ENCODE results near the gene MSRB3. TPM values are rescaled to one million over a fixed set of nuclear protein-coding genes. Genes with fewer than 3 reads are reported as not detected.

The MSRB3 gene
- total RNA-seq, 1 experiment from 2014 or later: 1.4 TPM

DNA sequence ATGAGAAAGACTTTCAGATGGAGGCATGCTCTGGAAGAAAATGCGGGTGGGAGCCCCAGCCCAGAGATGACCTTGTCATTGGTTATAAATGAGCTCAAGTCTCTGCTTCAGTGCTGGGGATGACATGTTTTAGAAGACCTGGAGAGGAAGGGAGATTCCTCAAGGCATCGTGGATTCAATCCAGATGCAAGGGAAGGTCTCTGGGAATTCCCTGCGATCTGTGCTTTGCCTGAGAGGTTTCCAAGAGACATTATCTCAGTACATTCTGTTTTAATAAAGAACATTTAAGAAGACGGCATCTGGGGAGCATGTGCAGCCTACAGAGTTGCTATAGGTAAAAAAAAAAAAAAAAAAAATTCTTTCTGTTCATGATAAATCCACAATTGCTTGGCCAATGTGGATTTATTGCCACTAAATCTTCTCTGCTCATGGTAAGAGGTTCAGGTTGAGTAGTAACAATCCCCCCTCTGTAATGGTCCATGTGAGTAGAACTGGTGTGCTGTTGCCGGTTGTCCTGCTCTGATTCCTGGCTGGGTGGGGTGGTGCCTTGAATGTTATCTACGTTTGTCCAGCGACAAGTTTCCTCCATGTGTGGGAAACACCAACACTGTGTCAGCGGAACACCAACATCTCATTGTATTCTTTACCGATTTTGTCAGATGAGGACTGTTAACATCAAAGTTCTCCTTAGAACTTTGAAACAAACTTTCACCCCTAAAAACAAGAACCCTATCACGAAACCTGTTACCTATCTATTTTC lies 230.0 kb downstream of the MSRB3 start:
- no TSS peak for BruUV-seq (replicated peaks)
- no peaks in the 10 kb centered on the region for H3K27me3 Mint-ChIP-seq (ENCODE audit: unreplicated experiment)
- H3K27ac Mint-ChIP-seq (ENCODE audit: unreplicated experiment): no peak overlapping the region
- CTCF ChIA-PET: no interaction called here
- H3K9me3 Mint-ChIP-seq (ENCODE audit: low read depth, unreplicated experiment): no peaks in the 10 kb centered on the region
- TF ChIP-seq, protein P1, sequence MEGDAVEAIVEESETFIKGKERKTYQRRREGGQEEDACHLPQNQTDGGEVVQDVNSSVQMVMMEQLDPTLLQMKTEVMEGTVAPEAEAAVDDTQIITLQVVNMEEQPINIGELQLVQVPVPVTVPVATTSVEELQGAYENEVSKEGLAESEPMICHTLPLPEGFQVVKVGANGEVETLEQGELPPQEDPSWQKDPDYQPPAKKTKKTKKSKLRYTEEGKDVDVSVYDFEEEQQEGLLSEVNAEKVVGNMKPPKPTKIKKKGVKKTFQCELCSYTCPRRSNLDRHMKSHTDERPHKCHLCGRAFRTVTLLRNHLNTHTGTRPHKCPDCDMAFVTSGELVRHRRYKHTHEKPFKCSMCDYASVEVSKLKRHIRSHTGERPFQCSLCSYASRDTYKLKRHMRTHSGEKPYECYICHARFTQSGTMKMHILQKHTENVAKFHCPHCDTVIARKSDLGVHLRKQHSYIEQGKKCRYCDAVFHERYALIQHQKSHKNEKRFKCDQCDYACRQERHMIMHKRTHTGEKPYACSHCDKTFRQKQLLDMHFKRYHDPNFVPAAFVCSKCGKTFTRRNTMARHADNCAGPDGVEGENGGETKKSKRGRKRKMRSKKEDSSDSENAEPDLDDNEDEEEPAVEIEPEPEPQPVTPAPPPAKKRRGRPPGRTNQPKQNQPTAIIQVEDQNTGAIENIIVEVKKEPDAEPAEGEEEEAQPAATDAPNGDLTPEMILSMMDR (IDR thresholded peaks at IDR 0.05; ENCODE audit: unreplicated experiment): no peak
- intact Hi-C loops (cut with micrococcal nuclease; ENCODE audit: unreplicated experiment): no loop called here
- H3K4me1 Mint-ChIP-seq (ENCODE audit: low read depth, unreplicated experiment): peaks cover 23% of the 10 kb centered on the region
- no peak for DNase-seq
- H3K36me3 Mint-ChIP-seq (ENCODE audit: insufficient read depth, unreplicated experiment): peaks cover 5% of the 10 kb centered on the region
- no peak overlapping the region for H3K4me3 Mint-ChIP-seq (ENCODE audit: low read depth, unreplicated experiment)

GRCh38 chr12:65510007-65510406 lies 231.5 kb downstream of the MSRB3 start:
- no peaks in the 10 kb centered on the region for H3K9me3 Mint-ChIP-seq (ENCODE audit: low read depth, unreplicated experiment)
- no peak overlapping the region for H3K4me3 Mint-ChIP-seq (ENCODE audit: low read depth, unreplicated experiment)
- no peak for DNase-seq
- no peaks in the 10 kb centered on the region for H3K27me3 Mint-ChIP-seq (ENCODE audit: unreplicated experiment)
- peaks cover 5% of the 10 kb centered on the region for H3K36me3 Mint-ChIP-seq (ENCODE audit: insufficient read depth, unreplicated experiment)
- BruUV-seq (replicated peaks): no TSS peak
- CTCF ChIA-PET: no interaction called here
- TF ChIP-seq, protein P1 (IDR thresholded peaks at IDR 0.05; ENCODE audit: unreplicated experiment): no peak
- intact Hi-C loops (cut with micrococcal nuclease; ENCODE audit: unreplicated experiment): no loop called here
- no peak overlapping the region for H3K27ac Mint-ChIP-seq (ENCODE audit: unreplicated experiment)
- H3K4me1 Mint-ChIP-seq (ENCODE audit: low read depth, unreplicated experiment): peaks cover 17% of the 10 kb centered on the region

- BruUV-seq (replicated peaks): no TSS peak
- no peak overlapping the region for H3K27ac Mint-ChIP-seq (ENCODE audit: unreplicated experiment)
- no peak overlapping the region for H3K4me3 Mint-ChIP-seq (ENCODE audit: low read depth, unreplicated experiment)
- no peaks in the 10 kb centered on the region for H3K9me3 Mint-ChIP-seq (ENCODE audit: low read depth, unreplicated experiment)
- H3K4me1 Mint-ChIP-seq (ENCODE audit: low read depth, unreplicated experiment): peaks cover 17% of the 10 kb centered on the region
- DNase-seq: peak; percentile 51
- CTCF ChIA-PET: interaction anchor here (0.6 kb wide), 1 partner anchor 461 kb away, joined by 3 read pairs; no protein-coding TSS in a partner anchor
- H3K27me3 Mint-ChIP-seq (ENCODE audit: unreplicated experiment): no peaks in the 10 kb centered on the region
- intact Hi-C loops (cut with micrococcal nuclease; ENCODE audit: unreplicated experiment): no loop called here
- peaks cover 5% of the 10 kb centered on the region for H3K36me3 Mint-ChIP-seq (ENCODE audit: insufficient read depth, unreplicated experiment)
- TF ChIP-seq, protein P1 (IDR thresholded peaks at IDR 0.05; ENCODE audit: unreplicated experiment): no peak
These were observed 232.1 kb downstream of the MSRB3 start for GRCh38 chr12:65510584-65511050.

DNA sequence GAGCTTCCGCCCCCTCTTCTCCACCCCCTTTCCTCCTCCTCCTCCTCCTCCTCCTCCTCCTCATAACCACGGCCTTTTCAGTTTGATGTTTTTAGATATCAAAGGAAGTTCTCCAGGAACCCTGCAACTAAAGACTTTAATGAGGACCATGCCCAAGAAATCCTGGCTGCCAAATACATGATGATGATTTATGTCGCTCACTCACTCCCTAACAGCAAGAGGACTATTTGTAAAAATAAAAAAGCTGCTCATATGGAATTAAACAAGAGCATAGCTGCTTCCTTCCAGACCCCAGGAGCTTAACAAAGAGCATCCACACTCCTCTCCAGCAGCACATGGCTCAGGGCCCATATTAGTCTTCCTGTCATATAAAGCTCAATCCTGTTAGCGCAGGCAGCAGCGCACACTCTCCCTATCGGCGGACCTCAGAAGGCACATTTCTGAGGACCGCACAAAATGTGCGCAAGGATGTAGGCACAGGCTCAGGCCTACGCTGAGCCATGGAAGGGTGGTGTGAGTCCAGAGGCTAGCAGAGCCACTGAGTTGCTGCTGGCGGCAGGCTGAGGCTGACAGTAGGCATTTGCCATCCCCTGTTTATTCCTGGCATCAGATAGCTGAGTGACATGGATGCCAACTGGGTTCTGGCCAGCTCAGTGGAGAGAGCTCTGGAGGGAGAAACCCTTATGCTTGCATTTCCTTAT lies 232.8 kb downstream of the MSRB3 start:
- H3K4me1 Mint-ChIP-seq (ENCODE audit: low read depth, unreplicated experiment): peaks cover 17% of the 10 kb centered on the region
- H3K36me3 Mint-ChIP-seq (ENCODE audit: insufficient read depth, unreplicated experiment): peaks cover 5% of the 10 kb centered on the region
- CTCF ChIA-PET: interaction anchor here (0.9 kb wide), 1 partner anchor 91 kb away, joined by 3 read pairs; no protein-coding TSS in a partner anchor
- no TSS peak for BruUV-seq (replicated peaks)
- intact Hi-C loops (cut with micrococcal nuclease; ENCODE audit: unreplicated experiment): no loop called here
- DNase-seq: no peak
- no peak overlapping the region for H3K4me3 Mint-ChIP-seq (ENCODE audit: low read depth, unreplicated experiment)
- TF ChIP-seq, protein P1 (IDR thresholded peaks at IDR 0.05; ENCODE audit: unreplicated experiment): no peak
- no peaks in the 10 kb centered on the region for H3K9me3 Mint-ChIP-seq (ENCODE audit: low read depth, unreplicated experiment)
- H3K27ac Mint-ChIP-seq (ENCODE audit: unreplicated experiment): no peak overlapping the region
- no peaks in the 10 kb centered on the region for H3K27me3 Mint-ChIP-seq (ENCODE audit: unreplicated experiment)
